CD4-positive, alpha-beta T cell treated with Interleukin-21 for 1 hour (primary cell): ENCODE data around the gene ATG14.
"Not testable (repeated sequence)": the region's sequence is repeated elsewhere in the genome, so short reads cannot be mapped to it uniquely, and the experiment has no call there.

Experiments used
- DNase-seq: peaks from one replicate; pipeline ENCODE4 v3.0.0-alpha.2; 2020

Gene ATG14

GRCh38 chr14:55347748-55348147 lies 63.9 kb downstream of the ATG14 start:
- no peak for DNase-seq

- no peak for DNase-seq
Observed at GRCh38 chr14:55347040-55347439, 64.6 kb downstream of the ATG14 start.

- not testable (repeated sequence) for DNase-seq
Observed at GRCh38 chr14:55344582-55345163, 67.0 kb downstream of the ATG14 start.

GRCh38 chr14:55341781-55342180 lies 69.8 kb downstream of the ATG14 start:
- DNase-seq, result no peak

- no peak for DNase-seq
Observed at GRCh38 chr14:55340482-55340881, 71.1 kb downstream of the ATG14 start.

- peak; percentile 13 for DNase-seq
Observed at GRCh38 chr14:55339770-55340169, 71.9 kb downstream of the ATG14 start.

- peak; percentile 17 for DNase-seq
Observed at GRCh38 chr14:55336691-55337090, 74.9 kb downstream of the ATG14 start.

GRCh38 chr14:55336162-55336561 lies 75.5 kb downstream of the ATG14 start:
- peak; percentile 48 for DNase-seq

GRCh38 chr14:55333711-55334485 lies 77.7 kb downstream of the ATG14 start:
- peak; percentile 53 for DNase-seq

GRCh38 chr14:55332654-55333570 lies 78.7 kb downstream of the ATG14 start:
- DNase-seq, result peak; percentile 62

- peak; percentile 8 for DNase-seq
Observed at GRCh38 chr14:55329999-55330710, 81.5 kb downstream of the ATG14 start.

GRCh38 chr14:55328317-55328716 lies 83.3 kb downstream of the ATG14 start:
- DNase-seq, result no peak

GRCh38 chr14:55327179-55327578 lies 84.5 kb downstream of the ATG14 start:
- no peak for DNase-seq

- DNase-seq, result no peak
Observed at GRCh38 chr14:55324812-55325211, 86.8 kb downstream of the ATG14 start.

GRCh38 chr14:55323910-55324309 lies 87.7 kb downstream of the ATG14 start:
- DNase-seq, result no peak

- no peak for DNase-seq
Observed at GRCh38 chr14:55318694-55319093, 92.9 kb downstream of the ATG14 start.

- no peak for DNase-seq
Observed at GRCh38 chr14:55317542-55318306, 93.9 kb downstream of the ATG14 start.

- no peak for DNase-seq
Observed at GRCh38 chr14:55316564-55316963, 95.1 kb downstream of the ATG14 start.
